Panc1 (cell line): ENCODE measurements around the gene NHSL1. TPM values are rescaled to one million over a fixed set of nuclear protein-coding genes. Genes with fewer than 3 reads are reported as not detected.

Experiments
- ATAC-seq: fragments of 200-7000 bp; cut with Tn5 transposase; 2 replicates; pipeline ENCODE4 v1.9.1; 2020; ENCODE audit warnings: mild to moderate bottlenecking, moderate library complexity
- BruUV-seq: library from RNA; stranded (reverse); fragments of 400-500 nt; replicated peaks from 2 replicates; lab custom pipeline; 2021; lab: Mats Ljungman, UMichigan
- CTCF ChIA-PET: fragments of 300-600 bp; sonication (Branson Sonifier 250); formaldehyde crosslinking; loops from one replicate; lab custom pipeline; 2022; ENCODE audit warnings: antibody characterized with exemption; lab: Charles Lee
- POLR2A ChIA-PET: fragments of 300-600 bp; sonication (Branson Sonifier 250); formaldehyde crosslinking; loops from one replicate; lab custom pipeline; 2022; ENCODE audit warnings: antibody characterized with exemption; lab: Charles Lee
- DNase-seq: peaks from one replicate; pipeline ENCODE4 v3.0.0-alpha.2; 2010; ENCODE audit warnings: low read depth, low spot score
- H3K27ac ChIP-seq: 2 replicates; pipeline ENCODE4 v1.5.1; 2011; ENCODE audit warnings: mild to moderate bottlenecking, low read length, inconsistent platforms
- H3K27me3 ChIP-seq: fragments of 200-500 bp; sonication (Bioruptor generic); 2 replicates; pipeline ENCODE4 v1.6.0; 2014; ENCODE audit warnings: low read length, inconsistent platforms; ENCODE audit not compliant: control insufficient read depth, insufficient read depth
- H3K36me3 ChIP-seq: fragments of 200-500 bp; sonication (Bioruptor generic); 2 replicates; pipeline ENCODE4 v1.5.1; 2014; ENCODE audit warnings: inconsistent platforms, mild to moderate bottlenecking, low read length, moderate library complexity; ENCODE audit not compliant: control insufficient read depth, insufficient read depth
- H3K4me1 ChIP-seq: 2 replicates; pipeline ENCODE4 v1.5.1; 2011; ENCODE audit warnings: inconsistent platforms, mild to moderate bottlenecking, low read length, moderate library complexity; ENCODE audit not compliant: control insufficient read depth, insufficient read depth
- H3K4me3 ChIP-seq, 2 experiments: 2 replicates each; pipeline ENCODE4 v1.5.1; 2011 to 2012; ENCODE audit warnings: low read depth in 2 of 2, low read length in 2 of 2, mild to moderate bottlenecking in 2 of 2, inconsistent platforms in 1 of 2, moderate library complexity in 1 of 2
- H3K9me3 ChIP-seq: fragments of 200-500 bp; sonication (Bioruptor generic); 2 replicates; pipeline ENCODE4 v1.5.1; 2014; ENCODE audit warnings: low read depth, mild to moderate bottlenecking, inconsistent platforms, low read length, moderate library complexity; ENCODE audit not compliant: control insufficient read depth, insufficient read depth
- POLR2AphosphoS5 ChIP-seq: IDR thresholded peaks from 2 replicates; pipeline ENCODE4 v1.6.1; 2012; ENCODE audit warnings: mild to moderate bottlenecking, low read depth, low read length, moderate library complexity
- SIN3A ChIP-seq: IDR thresholded peaks from 2 replicates; pipeline ENCODE4 v1.6.1; 2012; ENCODE audit warnings: low read depth, mild to moderate bottlenecking, low read length, moderate library complexity, borderline replicate concordance; ENCODE audit not compliant: insufficient read depth
- TCF7L2 ChIP-seq: IDR thresholded peaks from 2 replicates; pipeline ENCODE4 v1.6.1; 2011; ENCODE audit warnings: mild to moderate bottlenecking, low read depth, low read length, inconsistent platforms
- in situ Hi-C: cut with HindIII; loops from 2 replicates; pipeline ENCODE4 v1.10.0; 2016; ENCODE audit warnings: low sequenced_read_pairs, low pct_unique_long_range_greater_than_20kb
- intact Hi-C: fragments of 100-400 bp; cut with micrococcal nuclease; formaldehyde crosslinking; loops from one replicate; pipeline ENCODE4 v1.10.0; 2022; ENCODE audit not compliant: unreplicated experiment
- total RNA-seq: library from RNA; stranded (reverse); gene quantifications from one replicate; pipeline ENCODE4 v1.2.1, GENCODE V29; 2021; ENCODE audit not compliant: unreplicated experiment
- TF ChIP-seq, protein P1 (sequence below): fragments of 450-650 bp; IDR thresholded peaks from 2 replicates; pipeline ENCODE4 v1.5.1; 2017; ENCODE audit warnings: mild to moderate bottlenecking
- TF ChIP-seq, protein P2 (sequence below), 2 experiments: IDR thresholded peaks; 2 replicates each; pipeline ENCODE4 v1.6.1; 2011 to 2012; ENCODE audit warnings: low read depth in 2 of 2, control low read depth in 1 of 2, low read length in 1 of 2, mild to moderate bottlenecking in 1 of 2, moderate library complexity in 1 of 2; ENCODE audit not compliant: insufficient read depth in 1 of 2

NHSL1 gene
- total RNA-seq, 1 experiment from 2014 or later: 20.6 TPM

DNA sequence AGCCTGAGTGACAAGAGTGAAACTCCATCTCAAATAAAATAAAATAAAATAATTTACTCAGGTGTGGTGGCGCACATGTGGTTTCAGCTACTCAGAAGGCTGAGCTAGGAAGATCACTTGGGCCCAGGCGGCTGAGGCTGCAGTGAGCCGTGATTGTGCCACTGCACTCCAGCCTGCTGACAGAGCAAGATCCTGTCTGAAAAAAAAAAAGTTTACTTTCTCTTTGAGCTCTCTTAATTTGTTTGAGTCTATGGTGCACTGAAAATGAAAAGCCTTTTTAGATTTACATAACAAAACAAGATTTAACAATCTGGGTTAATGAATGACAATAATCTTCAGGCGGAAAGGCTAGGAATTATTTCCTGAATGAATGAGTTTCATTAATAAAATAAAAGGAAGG lies 23.3 kb upstream of the NHSL1 start:
- BruUV-seq: no TSS peak
- Histone ChIP-seq H3K4me3 (no peak overlapping the region), H3K36me3 (no peaks in the 10 kb centered on the region), H3K9me3 (peaks cover 7% of the 10 kb centered on the region; the same call in 1 of the 2 replicates), H3K27ac (no peak overlapping the region), H3K4me1 (no peaks in the 10 kb centered on the region), H3K27me3 (no peaks in the 10 kb centered on the region)
- POLR2A ChIA-PET: no interaction called here
- TF ChIP-seq, protein P1, sequence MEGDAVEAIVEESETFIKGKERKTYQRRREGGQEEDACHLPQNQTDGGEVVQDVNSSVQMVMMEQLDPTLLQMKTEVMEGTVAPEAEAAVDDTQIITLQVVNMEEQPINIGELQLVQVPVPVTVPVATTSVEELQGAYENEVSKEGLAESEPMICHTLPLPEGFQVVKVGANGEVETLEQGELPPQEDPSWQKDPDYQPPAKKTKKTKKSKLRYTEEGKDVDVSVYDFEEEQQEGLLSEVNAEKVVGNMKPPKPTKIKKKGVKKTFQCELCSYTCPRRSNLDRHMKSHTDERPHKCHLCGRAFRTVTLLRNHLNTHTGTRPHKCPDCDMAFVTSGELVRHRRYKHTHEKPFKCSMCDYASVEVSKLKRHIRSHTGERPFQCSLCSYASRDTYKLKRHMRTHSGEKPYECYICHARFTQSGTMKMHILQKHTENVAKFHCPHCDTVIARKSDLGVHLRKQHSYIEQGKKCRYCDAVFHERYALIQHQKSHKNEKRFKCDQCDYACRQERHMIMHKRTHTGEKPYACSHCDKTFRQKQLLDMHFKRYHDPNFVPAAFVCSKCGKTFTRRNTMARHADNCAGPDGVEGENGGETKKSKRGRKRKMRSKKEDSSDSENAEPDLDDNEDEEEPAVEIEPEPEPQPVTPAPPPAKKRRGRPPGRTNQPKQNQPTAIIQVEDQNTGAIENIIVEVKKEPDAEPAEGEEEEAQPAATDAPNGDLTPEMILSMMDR: no peak
- TF ChIP-seq, protein P2, sequence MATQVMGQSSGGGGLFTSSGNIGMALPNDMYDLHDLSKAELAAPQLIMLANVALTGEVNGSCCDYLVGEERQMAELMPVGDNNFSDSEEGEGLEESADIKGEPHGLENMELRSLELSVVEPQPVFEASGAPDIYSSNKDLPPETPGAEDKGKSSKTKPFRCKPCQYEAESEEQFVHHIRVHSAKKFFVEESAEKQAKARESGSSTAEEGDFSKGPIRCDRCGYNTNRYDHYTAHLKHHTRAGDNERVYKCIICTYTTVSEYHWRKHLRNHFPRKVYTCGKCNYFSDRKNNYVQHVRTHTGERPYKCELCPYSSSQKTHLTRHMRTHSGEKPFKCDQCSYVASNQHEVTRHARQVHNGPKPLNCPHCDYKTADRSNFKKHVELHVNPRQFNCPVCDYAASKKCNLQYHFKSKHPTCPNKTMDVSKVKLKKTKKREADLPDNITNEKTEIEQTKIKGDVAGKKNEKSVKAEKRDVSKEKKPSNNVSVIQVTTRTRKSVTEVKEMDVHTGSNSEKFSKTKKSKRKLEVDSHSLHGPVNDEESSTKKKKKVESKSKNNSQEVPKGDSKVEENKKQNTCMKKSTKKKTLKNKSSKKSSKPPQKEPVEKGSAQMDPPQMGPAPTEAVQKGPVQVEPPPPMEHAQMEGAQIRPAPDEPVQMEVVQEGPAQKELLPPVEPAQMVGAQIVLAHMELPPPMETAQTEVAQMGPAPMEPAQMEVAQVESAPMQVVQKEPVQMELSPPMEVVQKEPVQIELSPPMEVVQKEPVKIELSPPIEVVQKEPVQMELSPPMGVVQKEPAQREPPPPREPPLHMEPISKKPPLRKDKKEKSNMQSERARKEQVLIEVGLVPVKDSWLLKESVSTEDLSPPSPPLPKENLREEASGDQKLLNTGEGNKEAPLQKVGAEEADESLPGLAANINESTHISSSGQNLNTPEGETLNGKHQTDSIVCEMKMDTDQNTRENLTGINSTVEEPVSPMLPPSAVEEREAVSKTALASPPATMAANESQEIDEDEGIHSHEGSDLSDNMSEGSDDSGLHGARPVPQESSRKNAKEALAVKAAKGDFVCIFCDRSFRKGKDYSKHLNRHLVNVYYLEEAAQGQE (IDR thresholded peaks at IDR 0.05; ENCODE audit: insufficient read depth in 1 of 2, low read depth in 2 of 2, low read length in 1 of 2): no peak
- TF ChIP-seq POLR2AphosphoS5 (no peak), TCF7L2 (no peak), SIN3A (no peak)
- DNase-seq: no peak
- no peak for ATAC-seq
- CTCF ChIA-PET: no interaction called here
- in situ Hi-C loops: no loop called here
- intact Hi-C loops: loop anchor here (5.0 kb wide), 1 partner anchor 95 kb away; no protein-coding TSS in a partner anchor

DNA sequence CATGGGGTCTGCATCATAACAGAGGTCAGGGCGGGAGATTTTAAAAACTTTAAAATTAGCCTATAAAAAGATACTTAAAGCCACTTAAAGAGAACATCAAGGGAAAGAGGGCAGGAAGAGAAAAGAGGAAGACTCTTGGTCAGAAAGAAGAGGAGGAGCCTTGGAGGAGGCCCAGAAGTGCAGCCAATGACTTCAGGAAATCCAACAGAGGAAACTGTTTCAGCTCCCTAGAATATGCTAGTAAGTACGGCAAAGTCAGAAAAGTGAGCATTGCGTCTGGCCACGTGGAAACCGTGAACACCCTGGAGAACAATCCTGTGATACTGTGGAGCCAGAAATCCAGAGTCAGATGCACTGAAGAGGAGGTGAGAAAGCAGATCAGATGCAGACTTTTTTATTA lies 22.5 kb upstream of the NHSL1 start:
- Histone ChIP-seq H3K36me3 (no peaks in the 10 kb centered on the region), H3K9me3 (peaks cover 9% of the 10 kb centered on the region; the same call in 1 of the 2 replicates), H3K4me1 (no peaks in the 10 kb centered on the region), H3K4me3 (no peak overlapping the region), H3K27me3 (no peaks in the 10 kb centered on the region), H3K27ac (no peak overlapping the region)
- BruUV-seq: no TSS peak
- no peak for DNase-seq
- intact Hi-C loops: loop anchor here (5.0 kb wide), 1 partner anchor 94 kb away; no protein-coding TSS in a partner anchor
- ChIA-PET POLR2A (no interaction called here), CTCF (no interaction called here)
- TF ChIP-seq POLR2AphosphoS5 (no peak), TCF7L2 (no peak), SIN3A (no peak)
- TF ChIP-seq, protein P2 (IDR thresholded peaks at IDR 0.05; ENCODE audit: insufficient read depth in 1 of 2, low read depth in 2 of 2, low read length in 1 of 2): no peak
- TF ChIP-seq, protein P1: no peak
- ATAC-seq: no peak
- in situ Hi-C loops: no loop called here
